ENCODE results near the gene TSPAN5.

TSPAN5 gene

DNA sequence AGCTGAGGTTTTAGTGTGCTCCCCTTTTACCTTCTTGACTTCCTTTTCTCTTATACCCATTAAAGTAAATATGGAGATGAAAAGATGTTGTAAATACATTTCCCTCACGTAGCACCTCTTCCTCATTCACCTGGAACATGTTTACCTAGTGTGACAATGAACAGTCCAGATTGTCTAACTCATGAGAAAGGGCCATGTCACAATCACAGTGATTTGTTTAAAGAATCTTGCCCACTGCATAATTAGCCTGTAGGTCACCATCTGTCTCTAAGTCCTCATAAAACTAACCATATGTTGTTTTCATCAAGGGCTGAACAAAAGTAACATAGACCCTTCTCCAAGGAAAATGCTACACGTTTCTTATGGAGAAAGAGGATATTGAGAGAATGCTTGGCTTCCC, 85.7 kb downstream of the TSPAN5 start:
- TF ChIP-seq ZC3H10 (CRISPR knock-in tag; IDR thresholded peaks at IDR 0.05) (no peak), CSDC2 (CRISPR knock-in tag; IDR thresholded peaks at IDR 0.05) (no peak), PPARA (CRISPR knock-in tag; IDR thresholded peaks at IDR 0.05; ENCODE audit: borderline replicate concordance) (no peak), ZNF70 (CRISPR knock-in tag; IDR thresholded peaks at IDR 0.05) (no peak), OSR1 (CRISPR knock-in tag; IDR thresholded peaks at IDR 0.05) (no peak), ISL1 (CRISPR knock-in tag; IDR thresholded peaks at IDR 0.05) (no peak), ZFP3 (CRISPR knock-in tag; IDR thresholded peaks at IDR 0.05) (no peak), TOX (CRISPR knock-in tag; IDR thresholded peaks at IDR 0.05; ENCODE audit: borderline replicate concordance) (no peak), GLIS3 (CRISPR knock-in tag; IDR thresholded peaks at IDR 0.05) (no peak), ZFP30 (CRISPR knock-in tag; IDR thresholded peaks at IDR 0.05) (no peak), BACH2 (CRISPR knock-in tag; IDR thresholded peaks at IDR 0.05; ENCODE audit: borderline replicate concordance) (no peak), TCF4 (CRISPR knock-in tag; IDR thresholded peaks at IDR 0.05; ENCODE audit: borderline replicate concordance) (no peak), ARNTL (CRISPR knock-in tag; IDR thresholded peaks at IDR 0.05; ENCODE audit: borderline replicate concordance, low read depth) (no peak), ESRRG (CRISPR knock-in tag; IDR thresholded peaks at IDR 0.05) (no peak)
- TF ChIP-seq, protein P1, sequence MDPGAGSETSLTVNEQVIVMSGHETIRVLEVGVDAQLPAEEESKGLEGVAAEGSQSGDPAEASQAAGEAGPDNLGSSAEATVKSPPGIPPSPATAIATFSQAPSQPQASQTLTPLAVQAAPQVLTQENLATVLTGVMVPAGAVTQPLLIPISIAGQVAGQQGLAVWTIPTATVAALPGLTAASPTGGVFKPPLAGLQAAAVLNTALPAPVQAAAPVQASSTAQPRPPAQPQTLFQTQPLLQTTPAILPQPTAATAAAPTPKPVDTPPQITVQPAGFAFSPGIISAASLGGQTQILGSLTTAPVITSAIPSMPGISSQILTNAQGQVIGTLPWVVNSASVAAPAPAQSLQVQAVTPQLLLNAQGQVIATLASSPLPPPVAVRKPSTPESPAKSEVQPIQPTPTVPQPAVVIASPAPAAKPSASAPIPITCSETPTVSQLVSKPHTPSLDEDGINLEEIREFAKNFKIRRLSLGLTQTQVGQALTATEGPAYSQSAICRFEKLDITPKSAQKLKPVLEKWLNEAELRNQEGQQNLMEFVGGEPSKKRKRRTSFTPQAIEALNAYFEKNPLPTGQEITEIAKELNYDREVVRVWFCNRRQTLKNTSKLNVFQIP (CRISPR knock-in tag; IDR thresholded peaks at IDR 0.05; ENCODE audit: borderline replicate concordance, low read depth) = no peak
- TF ChIP-seq, protein P2, sequence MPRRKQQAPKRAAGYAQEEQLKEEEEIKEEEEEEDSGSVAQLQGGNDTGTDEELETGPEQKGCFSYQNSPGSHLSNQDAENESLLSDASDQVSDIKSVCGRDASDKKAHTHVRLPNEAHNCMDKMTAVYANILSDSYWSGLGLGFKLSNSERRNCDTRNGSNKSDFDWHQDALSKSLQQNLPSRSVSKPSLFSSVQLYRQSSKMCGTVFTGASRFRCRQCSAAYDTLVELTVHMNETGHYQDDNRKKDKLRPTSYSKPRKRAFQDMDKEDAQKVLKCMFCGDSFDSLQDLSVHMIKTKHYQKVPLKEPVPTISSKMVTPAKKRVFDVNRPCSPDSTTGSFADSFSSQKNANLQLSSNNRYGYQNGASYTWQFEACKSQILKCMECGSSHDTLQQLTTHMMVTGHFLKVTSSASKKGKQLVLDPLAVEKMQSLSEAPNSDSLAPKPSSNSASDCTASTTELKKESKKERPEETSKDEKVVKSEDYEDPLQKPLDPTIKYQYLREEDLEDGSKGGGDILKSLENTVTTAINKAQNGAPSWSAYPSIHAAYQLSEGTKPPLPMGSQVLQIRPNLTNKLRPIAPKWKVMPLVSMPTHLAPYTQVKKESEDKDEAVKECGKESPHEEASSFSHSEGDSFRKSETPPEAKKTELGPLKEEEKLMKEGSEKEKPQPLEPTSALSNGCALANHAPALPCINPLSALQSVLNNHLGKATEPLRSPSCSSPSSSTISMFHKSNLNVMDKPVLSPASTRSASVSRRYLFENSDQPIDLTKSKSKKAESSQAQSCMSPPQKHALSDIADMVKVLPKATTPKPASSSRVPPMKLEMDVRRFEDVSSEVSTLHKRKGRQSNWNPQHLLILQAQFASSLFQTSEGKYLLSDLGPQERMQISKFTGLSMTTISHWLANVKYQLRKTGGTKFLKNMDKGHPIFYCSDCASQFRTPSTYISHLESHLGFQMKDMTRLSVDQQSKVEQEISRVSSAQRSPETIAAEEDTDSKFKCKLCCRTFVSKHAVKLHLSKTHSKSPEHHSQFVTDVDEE (CRISPR knock-in tag; IDR thresholded peaks at IDR 0.05) = no peak
- TF ChIP-seq, protein P3, sequence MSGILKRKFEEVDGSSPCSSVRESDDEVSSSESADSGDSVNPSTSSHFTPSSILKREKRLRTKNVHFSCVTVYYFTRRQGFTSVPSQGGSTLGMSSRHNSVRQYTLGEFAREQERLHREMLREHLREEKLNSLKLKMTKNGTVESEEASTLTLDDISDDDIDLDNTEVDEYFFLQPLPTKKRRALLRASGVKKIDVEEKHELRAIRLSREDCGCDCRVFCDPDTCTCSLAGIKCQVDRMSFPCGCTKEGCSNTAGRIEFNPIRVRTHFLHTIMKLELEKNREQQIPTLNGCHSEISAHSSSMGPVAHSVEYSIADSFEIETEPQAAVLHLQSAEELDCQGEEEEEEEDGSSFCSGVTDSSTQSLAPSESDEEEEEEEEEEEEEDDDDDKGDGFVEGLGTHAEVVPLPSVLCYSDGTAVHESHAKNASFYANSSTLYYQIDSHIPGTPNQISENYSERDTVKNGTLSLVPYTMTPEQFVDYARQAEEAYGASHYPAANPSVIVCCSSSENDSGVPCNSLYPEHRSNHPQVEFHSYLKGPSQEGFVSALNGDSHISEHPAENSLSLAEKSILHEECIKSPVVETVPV (CRISPR knock-in tag; IDR thresholded peaks at IDR 0.05) = no peak
- TF ChIP-seq, protein P4, sequence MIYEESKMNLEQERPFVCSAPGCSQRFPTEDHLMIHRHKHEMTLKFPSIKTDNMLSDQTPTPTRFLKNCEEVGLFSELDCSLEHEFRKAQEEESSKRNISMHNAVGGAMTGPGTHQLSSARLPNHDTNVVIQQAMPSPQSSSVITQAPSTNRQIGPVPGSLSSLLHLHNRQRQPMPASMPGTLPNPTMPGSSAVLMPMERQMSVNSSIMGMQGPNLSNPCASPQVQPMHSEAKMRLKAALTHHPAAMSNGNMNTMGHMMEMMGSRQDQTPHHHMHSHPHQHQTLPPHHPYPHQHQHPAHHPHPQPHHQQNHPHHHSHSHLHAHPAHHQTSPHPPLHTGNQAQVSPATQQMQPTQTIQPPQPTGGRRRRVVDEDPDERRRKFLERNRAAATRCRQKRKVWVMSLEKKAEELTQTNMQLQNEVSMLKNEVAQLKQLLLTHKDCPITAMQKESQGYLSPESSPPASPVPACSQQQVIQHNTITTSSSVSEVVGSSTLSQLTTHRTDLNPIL (CRISPR knock-in tag; IDR thresholded peaks at IDR 0.05; ENCODE audit: low read depth) = no peak
- no peak for ATAC-seq

DNA sequence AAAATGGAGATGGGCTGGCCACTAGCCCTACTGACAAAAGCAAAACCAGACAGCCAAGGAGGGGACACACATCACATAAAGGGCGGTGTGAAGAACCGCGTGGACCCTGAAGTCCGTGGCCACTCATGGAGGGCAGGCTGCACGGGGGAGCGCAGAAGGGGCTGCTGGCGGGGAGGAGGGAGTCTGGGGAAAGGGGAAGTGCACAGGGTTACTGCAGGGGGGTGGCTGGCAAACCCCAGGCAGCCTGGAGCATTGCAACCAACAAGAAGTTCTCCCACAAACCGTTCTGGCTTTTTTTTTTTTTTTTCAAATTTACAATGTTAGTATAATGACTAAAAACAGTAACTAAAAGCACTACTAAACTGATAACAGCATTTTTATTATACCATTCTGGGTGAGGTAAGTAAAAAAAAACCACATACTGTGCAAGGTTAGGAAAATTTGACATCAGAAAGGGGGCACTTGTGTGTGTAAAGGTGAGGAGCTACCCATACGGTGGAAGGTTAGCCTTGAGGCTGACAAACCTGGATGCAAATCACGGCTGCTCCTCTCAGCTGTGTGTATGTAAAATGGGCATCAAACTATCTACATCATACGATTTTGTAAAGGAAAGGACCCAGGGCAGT, 87.1 kb downstream of the TSPAN5 start:
- no peak for TF ChIP-seq BACH2 (CRISPR knock-in tag; IDR thresholded peaks at IDR 0.05; ENCODE audit: borderline replicate concordance)
- ATAC-seq = no peak

DNA sequence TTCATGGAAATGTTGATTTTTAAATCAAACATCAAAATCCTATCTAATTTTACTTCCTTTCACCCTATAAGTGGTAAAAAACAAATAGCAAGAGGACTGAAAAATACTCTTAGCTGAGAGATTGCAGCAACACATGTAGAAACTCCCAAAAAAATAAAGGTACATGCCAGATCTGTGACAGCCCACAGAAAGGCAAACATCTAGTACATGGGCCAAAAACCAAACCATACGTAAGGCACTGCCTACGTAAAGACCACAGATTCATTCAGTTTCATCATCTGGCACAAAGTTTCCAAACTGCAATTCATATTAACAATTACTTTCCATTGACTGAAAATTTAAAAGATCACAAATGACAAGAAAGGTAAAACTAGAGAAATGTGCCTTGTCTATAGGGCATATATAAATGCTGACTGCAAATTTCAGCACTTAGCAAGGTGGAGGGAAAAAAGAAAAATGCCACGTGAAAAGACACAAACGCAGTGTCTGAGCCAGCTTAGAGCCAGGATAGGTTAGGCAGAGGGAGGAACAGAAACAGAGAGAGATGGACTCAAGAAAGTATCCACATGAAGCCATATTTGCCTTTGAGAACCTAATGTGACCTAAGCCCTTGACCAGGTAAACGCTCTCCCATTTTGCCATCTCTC, 88.1 kb downstream of the TSPAN5 start:
- no peak for ATAC-seq
- TF ChIP-seq, protein P3 (CRISPR knock-in tag; IDR thresholded peaks at IDR 0.05) = no peak
- TF ChIP-seq TOX (CRISPR knock-in tag; IDR thresholded peaks at IDR 0.05; ENCODE audit: borderline replicate concordance) = no peak
- TF ChIP-seq TCF4 (CRISPR knock-in tag; IDR thresholded peaks at IDR 0.05; ENCODE audit: borderline replicate concordance) = no peak
- no peak for TF ChIP-seq RARB (CRISPR knock-in tag; IDR thresholded peaks at IDR 0.05)
- no peak for TF ChIP-seq GLIS3 (CRISPR knock-in tag; IDR thresholded peaks at IDR 0.05)
- no peak for TF ChIP-seq ESRRG (CRISPR knock-in tag; IDR thresholded peaks at IDR 0.05)
- no peak for TF ChIP-seq ZFP3 (CRISPR knock-in tag; IDR thresholded peaks at IDR 0.05)
- TF ChIP-seq SNAI2 (CRISPR knock-in tag; IDR thresholded peaks at IDR 0.05) = no peak
- no peak for TF ChIP-seq ZFP30 (CRISPR knock-in tag; IDR thresholded peaks at IDR 0.05)
- no peak for TF ChIP-seq PPARA (CRISPR knock-in tag; IDR thresholded peaks at IDR 0.05; ENCODE audit: borderline replicate concordance)
- no peak for TF ChIP-seq ZNF8 (CRISPR knock-in tag; IDR thresholded peaks at IDR 0.05)
- TF ChIP-seq ZNF565 (CRISPR knock-in tag; conservative IDR thresholded peaks at IDR 0.05; ENCODE audit: low read depth) = no peak
- TF ChIP-seq ISL1 (CRISPR knock-in tag; IDR thresholded peaks at IDR 0.05) = no peak
- no peak for TF ChIP-seq BACH2 (CRISPR knock-in tag; IDR thresholded peaks at IDR 0.05; ENCODE audit: borderline replicate concordance)
- no peak for TF ChIP-seq ARNTL (CRISPR knock-in tag; IDR thresholded peaks at IDR 0.05; ENCODE audit: borderline replicate concordance, low read depth)
- TF ChIP-seq, protein P1 (CRISPR knock-in tag; IDR thresholded peaks at IDR 0.05; ENCODE audit: borderline replicate concordance, low read depth) = no peak
- TF ChIP-seq, protein P4 (CRISPR knock-in tag; IDR thresholded peaks at IDR 0.05; ENCODE audit: low read depth) = no peak

All from SK-N-SH treated with all-trans-retinoic acid at 6 μM for 48 hours (cell line).